ENCODE measurements around the gene GNG12. TPM values are rescaled to one million over a fixed set of nuclear protein-coding genes. Genes with fewer than 3 reads are reported as not detected.

GNG12 gene
- total and polyA plus RNA-seq, 2 experiments from 2014 or later, result 265 to 309 TPM

GRCh38 chr1:67677930-67678329, 155.3 kb downstream of the GNG12 start:
- Histone ChIP-seq H3K36me3 (ENCODE audit: low read depth) (no peaks in the 10 kb centered on the region), H3K9me3 (ENCODE audit: low read depth) (no peaks in the 10 kb centered on the region), H3K4me2 (ENCODE audit: unreplicated experiment) (no peak overlapping the region), H3K27ac (no peak overlapping the region), H3F3A (ENCODE audit: insufficient read depth) (peaks cover 9% of the 10 kb centered on the region), H4K20me1 (ENCODE audit: insufficient read depth) (no peaks in the 10 kb centered on the region), H3K4me3 (no peak overlapping the region), H3K9ac (no peak overlapping the region), H3K79me2 (ENCODE audit: insufficient read depth) (no peaks in the 10 kb centered on the region), H2AFZ (no peak overlapping the region; the same call in 1 of the 2 replicates), H3K4me1 (ENCODE audit: insufficient read depth) (peaks cover 18% of the 10 kb centered on the region), H3K27me3 (replicated peaks; ENCODE audit: insufficient read depth) (no peaks in the 10 kb centered on the region), H3K9me2 (ENCODE audit: insufficient read depth) (no peaks in the 10 kb centered on the region)
- TF ChIP-seq EZH2phosphoT487 (IDR thresholded peaks at IDR 0.05; ENCODE audit: insufficient read depth, low read depth) (no peak), EZH2 (IDR thresholded peaks at IDR 0.05; ENCODE audit: insufficient read depth, poor library complexity, severe bottlenecking) (no peak)
- no peak for DNase-seq
- in situ Hi-C loops (cut with MboI), result no loop called here
- WGBS, 2 experiments (ENCODE audit: low coverage in 1 of 2, low lambda C conversion rate in 2 of 2, missing lambda C conversion rate in 2 of 2), result 23 to 38% methylated on average over 2 of the region's 2 CpGs

GRCh38 chr1:67677408-67677807, 155.9 kb downstream of the GNG12 start:
- Histone ChIP-seq H3K4me2 (ENCODE audit: unreplicated experiment) (no peak overlapping the region), H3F3A (ENCODE audit: insufficient read depth) (0 out of 2 replicates have a peak, but pooled peaks cover 5% of the 10 kb centered on the region), H3K27ac (no peak overlapping the region), H4K20me1 (ENCODE audit: insufficient read depth) (no peaks in the 10 kb centered on the region), H3K79me2 (ENCODE audit: insufficient read depth) (no peaks in the 10 kb centered on the region), H3K9me3 (ENCODE audit: low read depth) (no peaks in the 10 kb centered on the region), H2AFZ (no peak overlapping the region), H3K36me3 (ENCODE audit: low read depth) (no peaks in the 10 kb centered on the region), H3K4me1 (ENCODE audit: insufficient read depth) (peaks cover 14% of the 10 kb centered on the region), H3K27me3 (replicated peaks; ENCODE audit: insufficient read depth) (no peaks in the 10 kb centered on the region), H3K9me2 (ENCODE audit: insufficient read depth) (no peaks in the 10 kb centered on the region), H3K4me3 (no peak overlapping the region), H3K9ac (no peak overlapping the region)
- in situ Hi-C loops (cut with MboI), result no loop called here
- TF ChIP-seq EZH2 (IDR thresholded peaks at IDR 0.05; ENCODE audit: insufficient read depth, poor library complexity, severe bottlenecking) (no peak), EZH2phosphoT487 (IDR thresholded peaks at IDR 0.05; ENCODE audit: insufficient read depth, low read depth) (no peak)
- WGBS, 2 experiments (ENCODE audit: low coverage in 1 of 2, low lambda C conversion rate in 2 of 2, missing lambda C conversion rate in 2 of 2), result 98 to 99% methylated on average over 2 of the region's 2 CpGs
- DNase-seq, result no peak

GRCh38 chr1:67676946-67677345, 156.3 kb downstream of the GNG12 start:
- DNase-seq, result no peak
- Histone ChIP-seq H2AFZ (no peak overlapping the region), H3K27ac (no peak overlapping the region), H3F3A (ENCODE audit: insufficient read depth) (0 out of 2 replicates have a peak, but pooled peaks cover 5% of the 10 kb centered on the region), H3K4me3 (no peak overlapping the region), H3K9me3 (ENCODE audit: low read depth) (no peaks in the 10 kb centered on the region), H3K9me2 (ENCODE audit: insufficient read depth) (no peaks in the 10 kb centered on the region), H3K4me1 (ENCODE audit: insufficient read depth) (peaks cover 9% of the 10 kb centered on the region), H4K20me1 (ENCODE audit: insufficient read depth) (no peaks in the 10 kb centered on the region), H3K27me3 (replicated peaks; ENCODE audit: insufficient read depth) (no peaks in the 10 kb centered on the region), H3K9ac (no peak overlapping the region), H3K4me2 (ENCODE audit: unreplicated experiment) (no peak overlapping the region), H3K36me3 (ENCODE audit: low read depth) (no peaks in the 10 kb centered on the region), H3K79me2 (ENCODE audit: insufficient read depth) (no peaks in the 10 kb centered on the region)
- in situ Hi-C loops (cut with MboI), result no loop called here
- WGBS, 2 experiments (ENCODE audit: low coverage in 1 of 2, low lambda C conversion rate in 2 of 2, missing lambda C conversion rate in 2 of 2), result 91 to 92% methylated on average over 2 of the region's 2 CpGs
- TF ChIP-seq EZH2 (IDR thresholded peaks at IDR 0.05; ENCODE audit: insufficient read depth, poor library complexity, severe bottlenecking) (no peak), EZH2phosphoT487 (IDR thresholded peaks at IDR 0.05; ENCODE audit: insufficient read depth, low read depth) (no peak)

- no peaks in the 10 kb centered on the region for H3K9me2 ChIP-seq (ENCODE audit: insufficient read depth)
- H3K27ac ChIP-seq, result no peak overlapping the region
- no peaks in the 10 kb centered on the region for H3K36me3 ChIP-seq (ENCODE audit: low read depth)
- H3K4me3 ChIP-seq, result no peak overlapping the region
- H3K79me2 ChIP-seq (ENCODE audit: insufficient read depth), result no peaks in the 10 kb centered on the region
- H3K9ac ChIP-seq, result no peak overlapping the region
- in situ Hi-C loops (cut with MboI), result no loop called here
- 80 to 92% methylated on average over 2 of the region's 2 CpGs for WGBS, 2 experiments (ENCODE audit: low coverage in 1 of 2, low lambda C conversion rate in 2 of 2, missing lambda C conversion rate in 2 of 2)
- no peak for TF ChIP-seq EZH2 (IDR thresholded peaks at IDR 0.05; ENCODE audit: insufficient read depth, poor library complexity, severe bottlenecking)
- TF ChIP-seq EZH2phosphoT487 (IDR thresholded peaks at IDR 0.05; ENCODE audit: insufficient read depth, low read depth), result no peak
- peaks cover 7% of the 10 kb centered on the region for H3K4me1 ChIP-seq (ENCODE audit: insufficient read depth)
- no peaks in the 10 kb centered on the region for H3K9me3 ChIP-seq (ENCODE audit: low read depth)
- 0 out of 2 replicates have a peak, but pooled peaks cover 5% of the 10 kb centered on the region for H3F3A ChIP-seq (ENCODE audit: insufficient read depth)
- no peaks in the 10 kb centered on the region for H4K20me1 ChIP-seq (ENCODE audit: insufficient read depth)
- no peak overlapping the region for H3K4me2 ChIP-seq (ENCODE audit: unreplicated experiment)
- DNase-seq, result no peak
- H2AFZ ChIP-seq, result no peak overlapping the region
- H3K27me3 ChIP-seq (replicated peaks; ENCODE audit: insufficient read depth), result no peaks in the 10 kb centered on the region
Observed at GRCh38 chr1:67676287-67676686, 157.0 kb downstream of the GNG12 start.

GRCh38 chr1:67675800-67676199, 157.5 kb downstream of the GNG12 start:
- H3K4me2 ChIP-seq (ENCODE audit: unreplicated experiment), result no peak overlapping the region
- H3K27ac ChIP-seq, result no peak overlapping the region

More at GRCh38 chr1:67675800-67676199, 157.5 kb downstream of the GNG12 start:
- TF ChIP-seq EZH2phosphoT487 (IDR thresholded peaks at IDR 0.05; ENCODE audit: insufficient read depth, low read depth), result no peak
- no peak for TF ChIP-seq EZH2 (IDR thresholded peaks at IDR 0.05; ENCODE audit: insufficient read depth, poor library complexity, severe bottlenecking)
- H4K20me1 ChIP-seq (ENCODE audit: insufficient read depth), result no peaks in the 10 kb centered on the region
- no peaks in the 10 kb centered on the region for H3K9me2 ChIP-seq (ENCODE audit: insufficient read depth)
- H3K79me2 ChIP-seq (ENCODE audit: insufficient read depth), result no peaks in the 10 kb centered on the region
- H2AFZ ChIP-seq, result 0 out of 2 replicates have a peak overlapping the region, but pooled peaks have one; percentile 56
- H3K36me3 ChIP-seq (ENCODE audit: low read depth), result no peaks in the 10 kb centered on the region
- H3K4me3 ChIP-seq, result no peak overlapping the region
- H3F3A ChIP-seq (ENCODE audit: insufficient read depth), result 0 out of 2 replicates have a peak, but pooled peaks cover 5% of the 10 kb centered on the region
- H3K9ac ChIP-seq, result no peak overlapping the region
- no peaks in the 10 kb centered on the region for H3K27me3 ChIP-seq (replicated peaks; ENCODE audit: insufficient read depth)
- H3K4me1 ChIP-seq (ENCODE audit: insufficient read depth), result peaks cover 7% of the 10 kb centered on the region
- peak; percentile 29 for DNase-seq
- no peaks in the 10 kb centered on the region for H3K9me3 ChIP-seq (ENCODE audit: low read depth)
- WGBS, 2 experiments (ENCODE audit: low coverage in 1 of 2, low lambda C conversion rate in 2 of 2, missing lambda C conversion rate in 2 of 2), result 60 to 67% methylated on average over 2 of the region's 2 CpGs
- in situ Hi-C loops (cut with MboI), result no loop called here
